Suppressor macrophage treated with lipopolysaccharide for 4 hours (primary cell): ENCODE results near the gene ERMAP.
"Not testable (repeated sequence)": the region's sequence is repeated elsewhere in the genome, so short reads cannot be mapped to it uniquely, and the experiment has no call there.

ENCODE experiments used
- DNase-seq: peaks from one replicate; pipeline ENCODE4 v3.0.0-alpha.2; 2020

Gene ERMAP

DNA sequence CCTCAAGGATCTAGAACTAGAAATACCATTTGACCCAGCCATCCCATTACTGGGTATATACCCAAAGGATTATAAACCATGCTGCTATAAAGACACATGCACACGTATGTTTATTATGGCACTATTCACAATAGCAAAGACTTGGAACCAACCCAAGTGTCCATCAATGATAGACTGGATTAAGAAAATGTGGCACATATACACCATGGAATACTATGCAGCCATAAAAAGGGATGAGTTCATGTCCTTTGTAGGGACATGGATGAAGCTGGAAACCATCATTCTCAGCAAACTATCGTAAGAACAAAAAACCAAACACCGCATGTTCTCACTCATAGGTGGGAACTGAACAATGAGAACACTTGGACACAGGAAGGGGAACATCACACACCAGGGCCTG lies 2.1 kb upstream of the ERMAP start:
- DNase-seq = not testable (repeated sequence)

DNA sequence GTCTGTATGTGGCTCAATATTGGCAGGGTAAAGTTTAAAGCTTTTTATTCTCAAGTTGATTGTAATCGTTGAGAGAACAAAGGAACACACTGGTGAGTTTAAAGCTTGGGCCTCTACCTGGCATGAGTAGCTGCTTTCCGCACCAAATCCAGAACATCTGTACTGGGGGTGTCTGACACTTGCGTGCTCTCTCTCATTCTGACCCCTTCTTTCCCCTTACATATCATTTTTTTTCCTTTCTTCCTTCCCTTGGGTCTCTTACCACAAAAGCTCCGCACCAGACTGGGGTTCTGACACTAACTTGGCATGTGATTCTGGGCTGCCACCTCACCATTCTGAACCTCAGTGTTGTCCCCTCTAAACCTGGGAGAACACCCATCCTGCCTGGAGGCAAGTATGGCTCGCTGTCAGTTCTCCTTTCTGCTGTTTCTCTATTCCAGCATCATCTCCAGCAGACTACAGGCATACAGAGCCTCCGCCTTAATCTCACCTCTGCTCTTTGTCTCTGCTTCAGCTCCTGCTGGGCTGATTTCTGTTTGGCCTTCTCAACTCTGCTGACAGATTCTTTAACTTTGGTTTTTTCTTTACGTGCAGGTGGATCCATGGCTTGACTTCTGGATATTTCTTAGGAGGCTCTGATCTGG lies 859 bp upstream of the ERMAP start:
- DNase-seq = peak; percentile 5

DNA sequence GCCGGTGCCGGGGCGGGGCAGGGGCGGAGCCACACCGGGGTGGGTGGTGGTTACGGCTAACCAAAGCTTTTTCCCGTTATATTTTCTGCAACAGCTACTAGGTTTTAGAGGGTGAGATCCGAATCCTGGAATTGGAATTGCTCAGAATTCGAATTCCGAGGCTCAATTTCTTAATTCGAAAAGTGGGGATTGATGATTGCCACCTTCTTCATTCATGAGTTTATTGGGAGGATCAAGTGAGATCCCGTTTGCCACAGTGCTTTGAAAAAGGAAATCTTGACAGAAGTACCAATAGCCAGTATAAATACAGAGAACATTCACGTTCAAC lies 482 bp downstream of the ERMAP start:
- DNase-seq = no peak

DNA sequence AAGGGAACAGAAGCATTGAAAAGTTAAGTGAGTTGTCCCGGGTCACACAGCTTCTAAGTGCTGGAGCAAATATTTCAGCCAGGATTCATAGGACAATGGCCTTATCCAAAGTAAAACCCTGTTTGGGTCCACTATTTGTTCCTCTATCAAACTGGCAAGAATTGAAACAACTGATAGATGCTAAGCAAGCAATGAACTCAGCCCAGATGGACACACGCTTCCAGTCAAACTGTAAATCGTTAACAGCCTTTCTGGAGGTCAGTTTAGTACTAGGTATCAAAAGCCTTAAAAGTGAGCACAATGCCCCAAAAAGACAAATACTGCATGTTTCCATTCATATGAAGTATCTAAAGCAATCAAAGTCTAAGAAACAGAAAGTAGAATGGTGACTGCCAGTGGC lies 1.1 kb downstream of the ERMAP start:
- DNase-seq = no peak

DNA sequence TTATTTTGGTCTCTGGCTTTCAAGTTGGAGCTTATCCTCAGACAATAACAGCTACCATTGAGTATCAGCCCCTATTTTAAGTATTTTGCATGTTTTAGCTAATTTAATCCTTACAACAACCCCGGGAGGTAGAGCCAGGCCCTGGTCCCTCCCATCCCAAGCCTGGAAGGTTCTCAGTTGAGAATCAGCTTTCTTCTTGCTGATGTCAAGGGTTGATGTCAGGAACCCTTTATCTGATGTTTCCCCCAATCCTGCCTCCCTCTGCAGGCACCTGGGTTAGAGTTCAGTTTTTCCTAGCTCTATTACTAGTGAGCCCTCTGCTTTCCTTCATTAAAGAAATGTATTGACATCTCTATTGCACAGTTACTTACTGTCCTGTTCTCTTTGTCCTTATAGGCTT lies 3.9 kb downstream of the ERMAP start:
- DNase-seq = no peak

DNA sequence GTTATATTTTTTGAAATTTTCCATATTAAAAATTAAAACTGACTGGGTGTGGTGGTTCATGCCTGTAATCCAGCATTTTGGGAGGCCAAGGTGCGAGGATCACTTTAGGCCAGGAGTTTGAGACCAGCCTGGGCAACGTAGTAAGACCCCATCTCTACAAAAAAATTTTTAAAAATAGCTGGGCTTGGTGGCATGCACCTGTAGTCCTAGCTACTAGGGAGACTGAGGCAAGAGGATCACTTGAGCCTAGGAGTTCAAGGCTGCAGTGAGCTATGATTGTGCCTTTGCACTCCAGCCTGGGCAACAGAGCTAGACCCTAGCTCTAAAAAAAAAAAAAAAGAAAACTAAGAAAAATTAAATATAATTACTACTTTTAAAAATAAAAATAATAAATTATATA lies 4.8 kb downstream of the ERMAP start:
- no peak for DNase-seq

DNA sequence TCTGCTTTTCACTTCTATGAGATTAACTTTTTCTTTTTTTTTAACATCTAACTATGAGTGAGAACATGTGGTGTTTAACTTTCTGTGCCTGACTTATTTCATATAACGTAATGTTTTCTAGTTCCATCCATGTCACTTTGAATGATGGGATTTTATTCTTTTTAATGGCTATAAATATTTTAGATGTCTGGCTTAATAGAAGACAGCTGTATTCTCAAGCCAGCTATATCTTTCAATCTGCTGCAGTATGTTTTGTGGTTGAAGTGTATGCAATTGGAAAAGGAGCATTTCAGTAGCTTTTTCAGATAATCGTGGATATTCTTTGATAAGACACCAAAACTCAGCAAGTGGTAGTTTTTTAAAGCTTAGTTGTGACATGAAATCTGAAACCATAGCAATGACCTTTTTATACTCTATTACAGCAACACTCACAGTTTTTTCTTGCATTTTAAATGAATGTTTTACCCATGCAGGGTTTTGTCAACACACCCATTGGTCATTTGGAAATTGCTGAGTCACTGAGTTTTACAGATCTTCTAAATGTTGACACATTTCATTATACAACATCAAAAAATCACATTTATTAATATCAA lies 6.0 kb downstream of the ERMAP start:
- DNase-seq = peak; percentile 34

DNA sequence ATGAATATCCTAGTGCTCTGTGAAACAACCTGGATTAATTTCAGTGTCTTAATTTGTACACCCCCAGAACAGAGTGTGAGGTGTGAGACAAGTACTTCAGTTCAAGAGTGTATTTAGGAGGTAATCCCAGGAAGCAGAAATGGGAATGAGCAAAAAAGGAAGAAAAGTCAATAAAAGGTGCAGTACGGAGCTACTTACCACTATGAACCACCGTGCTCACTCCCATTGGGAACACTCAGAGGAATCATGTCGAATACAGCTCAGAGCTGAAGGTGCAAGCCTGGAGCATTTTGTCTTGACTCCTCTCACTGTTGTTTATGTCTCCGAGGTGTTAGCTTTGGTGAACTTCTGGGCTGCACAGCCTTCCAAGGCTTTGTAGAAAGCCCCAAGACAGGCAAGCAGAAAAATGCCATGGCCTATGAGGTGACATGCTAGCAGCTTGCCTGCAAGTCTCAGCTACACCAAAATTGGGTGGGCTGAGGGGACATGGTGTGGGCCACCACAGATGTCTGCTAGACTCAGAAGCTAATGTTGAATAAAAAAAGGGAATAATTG lies 7.6 kb downstream of the ERMAP start:
- DNase-seq = no peak

DNA sequence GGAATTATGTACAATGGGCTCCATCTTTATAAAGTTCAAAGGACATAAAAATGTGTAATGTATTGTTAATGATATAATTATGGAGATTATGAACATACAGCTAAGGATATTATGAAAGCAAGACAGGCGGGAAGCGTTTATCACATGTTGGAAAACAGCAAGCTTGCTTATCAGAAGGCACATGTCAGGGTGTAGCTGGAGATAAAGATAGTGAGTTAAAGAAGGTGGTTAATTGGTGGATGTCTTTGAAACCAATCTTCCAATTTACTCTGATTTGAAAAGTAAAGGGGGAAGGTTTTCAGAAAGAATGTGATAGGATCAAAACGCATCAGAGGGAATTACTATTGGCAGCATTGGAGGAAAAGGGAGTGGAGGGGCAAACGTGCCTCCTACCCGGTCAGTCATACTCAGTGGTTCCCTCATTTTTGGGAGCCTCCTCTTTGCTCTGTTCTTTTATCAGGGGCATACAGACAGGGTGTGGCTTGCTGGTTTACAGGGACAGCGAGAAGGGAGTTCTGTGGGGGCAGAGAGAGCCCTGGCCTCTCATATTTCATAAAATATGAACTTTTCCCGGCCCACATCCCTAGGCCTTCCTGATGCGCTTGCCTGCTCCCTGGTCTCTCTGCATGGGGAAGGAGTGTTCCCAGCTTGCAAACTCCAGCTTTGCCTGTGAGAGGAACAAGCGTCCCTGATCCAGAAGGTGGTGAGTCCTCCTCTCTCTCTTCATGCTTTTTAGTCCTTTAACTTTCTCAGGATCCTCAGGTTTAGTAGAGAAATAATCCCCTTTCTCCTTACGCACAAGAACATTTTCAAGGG lies 8.3 kb downstream of the ERMAP start:
- no peak for DNase-seq

DNA sequence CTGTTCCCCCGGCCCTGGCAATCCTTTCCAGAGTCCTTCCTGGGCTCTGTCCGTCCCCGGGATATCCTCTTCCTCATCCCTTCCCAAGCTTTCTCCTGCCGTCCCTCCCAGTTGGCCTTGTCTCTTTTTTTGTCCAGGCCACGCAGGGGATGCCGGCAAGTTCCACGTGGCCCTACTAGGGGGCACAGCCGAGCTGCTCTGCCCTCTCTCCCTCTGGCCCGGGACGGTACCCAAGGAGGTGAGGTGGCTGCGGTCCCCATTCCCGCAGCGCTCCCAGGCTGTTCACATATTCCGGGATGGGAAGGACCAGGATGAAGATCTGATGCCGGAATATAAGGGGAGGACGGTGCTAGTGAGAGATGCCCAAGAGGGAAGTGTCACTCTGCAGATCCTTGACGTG lies 13.7 kb downstream of the ERMAP start:
- DNase-seq = no peak

DNA sequence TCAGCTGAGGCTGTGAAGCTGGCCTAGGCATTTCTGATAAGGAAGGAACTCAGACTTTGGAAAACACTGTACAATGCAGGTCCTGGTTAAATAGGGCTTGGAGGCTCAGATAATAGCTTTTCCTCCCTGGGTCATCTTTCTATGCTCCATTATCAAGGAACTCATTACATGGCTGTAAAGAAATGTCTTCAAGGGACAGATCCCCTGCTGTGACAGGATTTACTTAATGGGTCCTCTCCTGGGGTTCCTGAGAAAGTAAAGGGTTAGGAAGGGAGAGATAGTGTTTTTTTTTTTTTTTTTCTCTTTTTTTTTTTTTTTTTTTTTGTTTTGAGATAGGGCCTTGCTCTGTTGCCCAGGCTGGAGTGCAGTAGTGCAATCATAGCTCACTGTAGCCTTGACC lies 14.4 kb downstream of the ERMAP start:
- no peak for DNase-seq

DNA sequence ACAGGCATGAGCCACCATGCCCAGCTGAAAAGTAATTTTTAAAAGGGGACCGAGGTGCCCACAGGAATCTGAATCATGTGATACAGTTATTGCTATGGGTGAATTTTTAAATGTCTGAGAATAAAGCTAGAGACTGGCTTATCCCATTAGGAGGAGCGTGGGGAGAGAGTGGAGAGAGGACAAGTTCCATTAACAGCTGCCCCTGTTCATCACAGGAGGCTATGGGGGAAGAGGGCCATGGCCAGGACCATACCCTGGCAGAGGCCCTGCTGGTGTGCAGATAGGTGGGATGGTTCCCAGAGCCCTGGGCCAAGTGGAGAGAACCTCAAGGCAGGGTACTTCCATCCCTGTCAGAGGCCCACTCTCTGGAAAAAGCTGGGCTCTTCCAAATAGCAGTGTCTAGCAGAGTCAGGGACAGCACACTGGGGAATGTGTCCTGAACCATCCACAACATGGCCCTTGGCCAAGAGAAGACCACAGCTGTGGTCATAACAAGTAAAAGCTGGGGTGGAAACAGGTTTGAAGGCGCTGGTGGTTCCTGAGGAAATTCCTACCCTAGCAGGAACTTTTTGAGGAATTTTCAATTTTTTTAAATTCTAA lies 15.8 kb downstream of the ERMAP start:
- no peak for DNase-seq

DNA sequence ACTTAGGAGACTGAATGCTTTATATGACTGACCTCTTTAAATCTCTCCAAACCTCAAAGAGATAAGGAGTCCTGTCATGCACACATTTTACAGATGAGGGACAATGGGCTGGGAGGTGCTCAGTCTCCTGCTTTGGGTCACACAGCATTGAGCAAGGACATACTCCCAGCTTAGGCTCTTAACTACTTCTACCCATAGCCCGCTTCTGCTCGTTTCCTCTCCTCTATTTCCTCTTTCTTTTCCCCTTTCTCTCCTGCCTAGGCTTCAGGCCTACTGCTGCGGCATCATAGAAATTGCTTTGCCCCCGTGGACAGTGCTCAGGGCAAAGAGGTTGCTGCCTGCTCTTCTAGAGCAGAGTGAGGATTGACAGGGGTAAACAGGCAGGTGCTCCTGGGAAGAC lies 17.1 kb downstream of the ERMAP start:
- DNase-seq = peak; percentile 41

DNA sequence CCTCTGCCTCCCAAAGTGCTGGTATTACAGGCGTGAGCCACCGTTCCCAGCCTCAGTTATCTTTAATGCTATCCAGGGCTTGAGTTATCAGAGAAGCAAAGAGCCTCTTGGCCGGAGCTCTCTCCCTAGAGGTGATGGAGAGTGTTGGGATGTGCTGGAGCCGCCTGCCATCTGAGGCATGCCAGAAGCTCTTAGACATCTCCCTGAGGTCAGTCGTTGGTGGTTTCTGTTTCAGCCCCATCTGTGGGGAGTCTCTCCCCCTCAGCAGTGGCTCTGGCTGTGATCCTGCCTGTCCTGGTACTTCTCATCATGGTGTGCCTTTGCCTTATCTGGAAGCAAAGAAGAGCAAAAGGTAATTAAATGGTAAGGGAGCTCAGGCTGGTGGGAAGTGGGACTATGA lies 17.9 kb downstream of the ERMAP start:
- DNase-seq = no peak

DNA sequence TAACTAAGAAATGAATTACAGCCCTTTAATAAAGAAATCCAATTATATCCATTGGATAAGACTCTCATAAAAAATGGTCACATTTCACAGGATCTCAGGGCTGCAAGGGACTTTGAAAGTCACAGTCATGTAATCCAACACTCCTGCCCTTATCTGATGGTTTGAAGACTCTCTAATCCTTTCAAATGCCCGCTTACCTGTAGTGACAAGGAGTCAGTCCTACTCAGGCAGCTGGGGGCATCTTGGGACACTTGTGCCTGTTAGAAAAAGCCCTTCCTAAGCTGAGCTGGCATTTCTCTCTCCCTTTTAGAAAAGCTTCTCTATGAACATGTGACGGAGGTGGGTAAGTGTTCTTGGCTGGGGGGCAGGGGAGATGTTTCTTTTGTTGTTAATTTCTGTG lies 18.5 kb downstream of the ERMAP start:
- DNase-seq = no peak

DNA sequence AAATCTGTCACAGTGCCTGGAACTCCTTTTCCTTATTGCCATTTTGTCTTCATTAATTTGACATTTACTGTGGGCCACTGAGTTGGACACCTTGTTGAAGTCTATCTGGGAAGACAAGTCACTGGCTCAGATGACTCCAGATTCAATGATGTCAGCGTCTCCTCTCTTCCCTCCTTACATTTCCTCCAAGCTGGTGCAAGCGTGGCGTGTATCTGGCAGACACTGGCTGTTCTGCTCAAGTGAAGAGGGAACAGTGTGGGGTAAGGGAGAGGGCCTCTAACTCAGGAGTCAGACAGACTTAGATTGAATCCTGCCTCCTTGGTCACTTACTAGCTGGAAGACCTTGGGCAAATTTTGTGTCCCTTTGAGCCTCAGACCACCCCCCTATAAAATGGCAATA lies 20.8 kb downstream of the ERMAP start:
- peak; percentile 61 for DNase-seq

DNA sequence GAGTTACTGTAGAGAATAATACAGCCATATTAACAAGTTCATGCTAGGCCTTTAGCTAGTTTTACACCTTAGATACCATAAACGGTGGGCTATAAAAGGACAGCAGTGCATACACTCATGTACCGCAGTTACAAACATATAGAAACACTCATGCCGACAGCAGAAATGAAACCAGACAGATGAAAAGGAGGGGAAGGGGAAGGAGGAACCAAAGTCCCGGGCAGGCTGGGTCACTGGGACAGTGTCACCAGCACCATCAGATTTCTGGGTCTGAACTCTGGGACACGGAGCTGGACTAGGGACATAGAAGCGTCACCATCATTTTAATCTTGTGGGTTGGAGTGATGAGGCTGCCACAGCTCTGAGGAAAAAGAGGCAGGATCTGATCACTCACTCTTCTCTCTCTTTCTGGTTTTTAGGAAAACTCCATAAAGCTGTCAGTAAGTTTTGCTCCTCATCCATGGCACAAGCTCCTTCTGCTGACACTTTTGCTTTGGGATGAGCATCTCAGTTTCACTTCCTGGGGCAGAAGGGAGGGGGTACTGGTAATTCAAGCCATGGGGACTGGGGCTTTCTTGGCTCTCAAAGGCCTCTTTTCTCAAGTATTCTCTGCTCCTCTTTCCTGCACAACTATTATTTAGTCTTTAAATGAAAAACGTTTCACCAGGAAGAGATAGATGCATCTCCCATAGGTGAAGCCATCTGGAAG lies 21.7 kb downstream of the ERMAP start:
- DNase-seq = peak; percentile 76

DNA sequence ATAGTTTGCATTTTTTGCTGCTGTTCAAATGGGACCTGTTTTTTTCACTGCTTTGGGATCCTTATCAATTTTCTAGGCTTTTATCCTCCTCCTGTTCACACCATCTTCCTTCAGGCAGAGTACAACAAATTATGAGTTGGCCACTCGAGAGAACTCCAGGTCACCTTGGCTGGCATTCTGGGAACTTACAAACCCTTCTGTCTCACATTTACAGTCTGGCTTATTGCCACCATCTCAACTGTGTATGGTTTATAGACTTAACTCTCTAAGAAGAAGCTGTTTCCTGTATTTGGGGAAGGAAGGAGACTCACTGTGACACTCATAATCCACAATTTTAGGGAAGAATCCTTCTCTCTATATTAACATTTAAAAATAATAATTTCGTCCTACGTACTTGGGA lies 24.1 kb downstream of the ERMAP start:
- no peak for DNase-seq

DNA sequence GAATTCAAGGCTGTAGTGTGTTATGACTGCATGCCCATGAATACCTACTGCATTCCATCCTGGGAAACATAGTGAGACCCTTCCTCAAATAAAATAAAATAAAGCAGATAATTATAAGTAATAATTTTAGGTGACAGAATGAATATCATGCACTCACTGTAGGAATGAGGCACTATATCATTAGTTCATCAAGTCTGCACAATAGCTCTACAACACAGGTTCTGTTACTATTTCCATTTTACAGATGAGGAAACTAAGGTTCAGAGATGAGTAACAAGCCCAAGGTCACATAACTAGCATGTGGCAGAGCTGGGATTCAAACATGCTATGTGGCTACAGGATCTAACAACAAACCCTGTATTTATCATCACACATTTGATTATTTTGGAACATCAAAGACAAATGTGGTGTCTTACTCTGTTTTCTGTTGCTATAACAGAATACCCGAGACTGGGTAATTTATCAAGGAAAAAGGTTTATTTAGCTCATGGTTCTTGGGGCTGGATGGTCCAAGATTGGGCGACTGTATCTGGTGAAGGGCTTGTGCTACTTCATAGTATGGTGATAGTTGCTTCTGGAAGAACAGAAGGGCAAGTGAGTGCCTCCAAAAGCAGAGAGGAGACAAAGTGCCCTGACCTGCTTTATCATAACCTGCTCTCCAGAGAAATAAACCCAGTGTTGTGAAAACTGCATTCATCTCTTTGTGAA lies 24.7 kb downstream of the ERMAP start:
- DNase-seq = no peak

DNA sequence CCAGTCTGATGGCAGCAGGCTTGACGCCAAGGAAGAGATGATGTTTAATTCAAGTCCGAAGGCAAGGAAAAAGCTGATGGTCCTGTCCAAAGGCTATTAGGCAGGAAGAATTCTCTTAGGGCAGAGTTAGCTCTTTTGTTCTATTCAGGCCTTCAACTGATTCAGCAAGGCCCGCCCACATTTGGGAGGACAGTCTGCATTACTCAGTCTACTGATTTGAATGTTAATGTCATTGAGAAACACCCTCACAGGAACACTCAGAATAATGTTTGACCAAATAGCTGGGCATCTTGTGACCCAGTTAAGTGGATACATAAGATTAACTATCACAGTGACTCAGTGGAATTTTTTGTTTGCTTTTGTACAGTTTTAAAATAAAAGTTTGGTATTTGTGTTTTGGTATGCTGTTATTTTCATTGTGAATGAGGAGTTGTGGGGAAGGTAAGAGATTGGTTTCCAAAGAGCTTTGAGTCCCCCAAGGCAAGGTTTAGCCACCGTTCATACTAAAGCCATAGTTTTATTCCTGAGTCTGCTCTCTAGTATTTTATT lies 27.7 kb downstream of the ERMAP start:
- DNase-seq = peak; percentile 79

DNA sequence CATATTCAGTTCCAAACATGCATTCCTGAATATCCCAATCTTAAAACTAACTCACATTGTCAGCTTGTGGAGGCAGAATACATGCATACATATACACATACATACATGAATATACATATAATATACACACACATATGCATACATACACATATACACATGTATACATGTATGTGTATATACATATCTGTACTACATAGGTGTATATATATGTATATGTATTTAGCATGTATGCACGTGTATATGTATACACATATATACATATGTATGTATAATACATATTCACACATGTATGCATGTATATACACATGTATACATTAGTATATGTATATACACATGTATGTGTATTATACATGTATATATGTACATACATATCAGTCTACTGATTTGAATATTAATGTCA lies 28.3 kb downstream of the ERMAP start:
- DNase-seq = no peak

DNA sequence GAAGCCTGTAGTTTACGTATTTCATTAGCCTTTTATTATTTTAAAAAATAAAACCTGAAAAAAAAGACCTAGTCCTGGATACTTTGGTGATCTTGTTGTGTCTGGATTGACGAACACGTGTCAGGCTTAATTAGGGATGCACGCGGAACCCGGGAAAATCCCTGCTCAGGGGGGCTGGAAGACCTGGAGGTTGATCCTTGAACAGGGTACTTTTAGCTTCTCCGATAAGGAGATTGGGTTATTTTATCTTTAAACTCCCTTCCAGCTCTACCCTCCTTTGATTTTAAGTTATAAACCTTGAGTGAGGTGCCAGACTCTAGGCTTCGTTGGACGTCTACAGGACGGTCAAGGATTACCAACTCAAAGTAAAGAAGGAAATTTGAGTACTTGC lies 28.9 kb downstream of the ERMAP start:
- DNase-seq = no peak
